Raji (cell line): ENCODE data around the gene SMIM3.

Source experiments
- POLR2A ChIP-seq: IDR thresholded peaks from 2 replicates; pipeline ENCODE4 v1.6.1; 2011; ENCODE audit warnings: low read depth, low read length, control low read depth; ENCODE audit not compliant: insufficient read depth

SMIM3 gene

DNA sequence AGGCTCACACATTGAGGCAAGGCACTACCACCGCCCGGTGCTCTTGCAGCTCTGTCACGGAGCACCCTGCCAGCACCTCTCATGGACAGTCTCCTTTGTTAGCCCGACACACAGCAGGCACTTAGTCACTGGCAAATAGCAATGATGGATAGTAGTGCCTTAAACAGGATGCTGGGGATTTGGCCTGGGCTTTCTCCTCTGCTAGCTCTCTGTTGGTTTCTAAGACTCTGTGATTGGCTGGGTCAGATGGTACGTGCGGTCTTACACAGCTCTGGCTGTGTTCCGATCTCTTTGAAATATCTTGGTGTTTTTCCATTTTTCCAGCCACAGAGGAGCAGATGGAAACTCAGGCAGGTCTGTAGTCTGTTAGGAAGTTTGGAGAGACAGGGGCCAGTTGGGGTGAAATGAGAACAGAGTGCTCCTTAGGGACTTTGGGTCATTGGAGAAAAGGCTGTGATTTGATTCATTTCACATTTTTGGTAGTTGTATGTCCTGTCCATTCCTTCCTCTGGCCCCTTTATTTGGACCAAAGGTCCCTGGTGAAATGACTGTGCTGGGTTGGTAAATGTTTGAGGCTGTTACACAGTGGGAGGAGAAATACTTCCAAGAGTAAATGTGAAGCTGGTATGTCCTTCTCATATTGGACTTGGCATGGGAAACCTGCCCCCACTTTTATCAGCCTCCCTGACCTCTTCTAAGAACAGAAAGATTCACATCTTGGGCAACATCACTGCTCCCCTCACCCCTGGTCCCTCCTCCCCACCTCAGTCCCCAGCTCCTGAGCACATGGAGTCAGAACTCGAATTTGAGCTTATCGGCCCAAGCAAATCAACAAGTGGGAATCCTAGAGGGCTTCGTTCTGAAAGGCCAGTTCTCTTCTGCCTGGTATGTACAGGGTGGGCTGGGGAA lies 3.4 kb downstream of the SMIM3 start:
- no peak for TF ChIP-seq POLR2A

DNA sequence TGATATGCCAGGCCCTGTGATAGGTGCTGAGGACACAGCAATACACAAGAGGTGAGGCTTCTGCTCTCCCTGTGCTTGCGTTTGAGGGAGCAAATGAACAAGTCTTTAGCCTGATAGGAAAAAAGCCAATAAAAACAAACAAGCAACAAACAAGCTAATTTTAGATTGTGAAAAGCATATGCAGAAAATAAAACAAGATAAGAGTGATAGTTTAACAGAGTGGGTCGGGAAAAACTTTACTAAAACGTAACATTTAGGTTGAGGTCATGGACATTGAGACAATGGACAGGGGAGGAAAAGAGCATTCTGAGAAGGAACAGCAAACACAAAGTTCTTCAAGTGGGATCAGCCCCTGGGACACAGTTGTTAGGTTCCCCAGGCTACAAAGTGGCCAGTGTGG lies 4.3 kb downstream of the SMIM3 start:
- no peak for TF ChIP-seq POLR2A

DNA sequence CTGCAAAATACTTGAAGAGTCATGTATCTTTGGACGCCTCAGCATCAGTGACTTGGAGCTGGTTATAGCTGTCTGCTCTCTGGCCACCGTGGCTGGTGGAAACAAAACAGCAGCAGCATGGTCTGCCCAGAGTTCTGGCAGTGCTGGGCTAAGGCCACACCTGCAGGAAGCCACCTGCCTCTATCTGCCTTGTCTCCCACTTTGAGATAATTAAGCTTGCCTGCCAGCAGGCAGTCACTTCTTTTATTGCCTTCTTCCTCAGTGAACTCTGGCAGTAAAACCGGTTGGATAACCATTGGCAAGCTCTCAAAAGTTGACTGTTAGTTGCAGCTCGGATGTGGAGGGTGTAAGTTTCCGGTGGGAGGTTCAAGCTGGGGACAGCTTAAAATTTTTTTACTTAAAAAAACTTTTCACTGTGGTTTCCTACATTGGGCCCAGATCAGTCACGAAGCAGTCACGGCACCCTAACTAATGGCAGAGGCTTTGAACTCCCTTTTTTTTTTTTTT lies 4.9 kb downstream of the SMIM3 start:
- no peak for TF ChIP-seq POLR2A

DNA sequence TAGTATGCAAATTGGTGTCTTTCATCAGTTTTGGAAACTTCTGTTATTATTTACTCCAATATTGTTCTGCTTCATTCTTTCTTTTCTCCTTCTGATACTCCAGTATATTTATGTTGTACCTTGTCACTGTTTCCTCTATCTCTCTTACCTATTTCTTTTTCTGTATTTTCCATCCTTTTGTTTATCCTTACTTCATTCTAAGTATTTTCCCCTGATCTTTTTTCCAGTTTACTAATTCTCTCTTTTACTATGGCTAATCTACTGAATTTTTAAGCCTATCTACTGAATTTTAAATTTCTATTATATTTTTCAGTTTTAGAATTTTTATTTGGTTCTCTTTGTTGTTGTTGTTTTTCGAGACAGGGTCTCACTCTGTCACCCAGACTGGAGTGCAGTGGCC lies 7.4 kb downstream of the SMIM3 start:
- TF ChIP-seq POLR2A, result no peak

DNA sequence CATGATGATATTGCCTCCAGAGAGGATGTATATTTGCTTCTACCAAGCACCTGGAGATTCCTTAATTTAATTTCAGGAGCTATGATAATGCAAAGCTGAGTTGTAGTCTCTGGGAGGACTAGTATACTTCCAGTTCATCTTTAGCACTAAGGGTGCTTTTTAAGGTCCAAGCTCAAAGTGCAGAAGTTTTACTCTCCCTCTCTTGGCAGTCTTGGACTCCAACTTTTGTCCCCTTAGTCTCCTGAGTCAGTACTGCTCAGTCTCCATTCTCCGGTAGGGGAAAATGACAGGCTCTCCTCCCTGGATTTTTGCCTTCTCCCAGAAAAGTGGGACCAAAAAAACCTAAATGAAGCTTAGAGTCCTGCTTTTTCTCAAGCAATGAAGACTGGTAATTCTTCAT lies 8.3 kb downstream of the SMIM3 start:
- no peak for TF ChIP-seq POLR2A

GRCh38 chr5:150787656-150788055 lies 9.1 kb downstream of the SMIM3 start:
- TF ChIP-seq POLR2A, result no peak

DNA sequence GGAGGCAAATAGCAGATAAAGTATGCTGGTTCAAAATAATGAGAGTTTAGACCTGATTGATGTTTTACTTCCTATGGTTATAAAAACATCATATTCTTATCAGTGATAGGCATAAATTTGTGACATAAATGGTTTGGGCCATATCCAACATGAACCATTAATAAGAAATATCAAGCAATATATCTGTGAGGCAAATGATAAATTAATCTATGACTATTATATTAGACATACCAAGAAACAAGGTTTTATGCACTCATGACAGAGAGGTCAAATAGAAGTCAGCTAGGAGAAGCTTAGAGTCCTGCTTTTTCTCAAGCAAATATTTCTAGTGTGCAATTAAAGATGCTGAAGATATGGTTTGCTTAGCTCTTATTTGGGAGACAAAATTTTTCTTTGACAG lies 10.4 kb downstream of the SMIM3 start:
- TF ChIP-seq POLR2A, result no peak

DNA sequence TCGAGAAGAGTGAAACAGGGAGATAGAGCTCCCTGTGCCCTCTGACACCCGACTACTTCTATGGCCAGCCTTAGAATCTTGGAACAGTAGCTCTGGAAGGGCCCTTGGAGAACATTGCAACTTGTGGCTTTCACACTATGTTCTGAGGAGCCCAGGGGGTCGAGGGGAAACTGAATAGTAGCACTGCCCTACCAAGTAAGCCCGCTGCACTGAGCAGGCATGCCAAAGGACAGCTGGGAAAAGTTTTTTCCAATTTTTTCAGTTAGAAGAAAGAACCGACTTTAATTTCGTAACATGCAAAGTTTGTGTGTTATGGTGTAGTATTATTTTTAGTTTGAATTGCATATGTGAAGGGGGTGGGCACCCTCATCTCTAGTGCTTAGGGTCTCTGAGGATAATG lies 10.9 kb downstream of the SMIM3 start:
- TF ChIP-seq POLR2A, result no peak

GRCh38 chr5:150789943-150790611 lies 11.5 kb downstream of the SMIM3 start:
- TF ChIP-seq POLR2A, result no peak

DNA sequence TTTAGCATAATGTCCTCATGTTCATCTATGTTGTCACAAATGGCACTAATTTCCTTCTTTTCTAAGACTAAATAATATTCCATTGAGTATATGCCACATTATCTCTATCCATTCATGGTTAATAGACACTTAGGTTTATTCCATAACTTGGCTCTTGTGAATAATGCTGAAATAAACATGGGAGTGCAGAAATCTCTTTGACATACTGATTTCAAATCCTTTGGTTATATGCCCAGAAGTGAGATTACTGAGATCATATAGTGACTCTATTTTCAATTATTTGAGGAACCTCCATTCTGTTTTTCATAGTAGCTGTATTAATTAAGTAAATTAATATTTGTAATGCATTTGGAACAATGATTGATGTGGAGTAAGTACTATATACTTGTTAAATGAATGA lies 13.0 kb downstream of the SMIM3 start:
- no peak for TF ChIP-seq POLR2A

DNA sequence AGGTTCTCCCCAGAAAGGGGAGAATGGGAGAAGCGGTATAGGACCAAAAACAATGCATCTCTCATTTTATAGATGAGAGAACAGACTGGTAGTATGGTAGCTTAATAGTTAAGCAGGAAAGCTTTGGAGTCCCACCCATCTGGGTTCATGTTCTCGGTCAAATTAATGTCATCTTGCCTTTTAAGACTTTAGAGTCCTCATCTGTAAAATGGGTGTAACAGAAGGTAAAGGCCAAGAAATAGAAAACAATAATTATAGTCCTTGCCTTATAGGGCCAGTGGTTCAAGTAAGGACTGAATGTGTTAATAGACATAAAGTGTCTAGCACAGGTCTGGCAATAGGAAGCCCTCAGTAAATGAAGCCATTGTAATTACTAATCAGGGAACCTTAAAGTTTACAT lies 16.4 kb downstream of the SMIM3 start:
- TF ChIP-seq POLR2A, result no peak

- no peak for TF ChIP-seq POLR2A
Observed at GRCh38 chr5:150797384-150797783, 18.8 kb downstream of the SMIM3 start.

DNA sequence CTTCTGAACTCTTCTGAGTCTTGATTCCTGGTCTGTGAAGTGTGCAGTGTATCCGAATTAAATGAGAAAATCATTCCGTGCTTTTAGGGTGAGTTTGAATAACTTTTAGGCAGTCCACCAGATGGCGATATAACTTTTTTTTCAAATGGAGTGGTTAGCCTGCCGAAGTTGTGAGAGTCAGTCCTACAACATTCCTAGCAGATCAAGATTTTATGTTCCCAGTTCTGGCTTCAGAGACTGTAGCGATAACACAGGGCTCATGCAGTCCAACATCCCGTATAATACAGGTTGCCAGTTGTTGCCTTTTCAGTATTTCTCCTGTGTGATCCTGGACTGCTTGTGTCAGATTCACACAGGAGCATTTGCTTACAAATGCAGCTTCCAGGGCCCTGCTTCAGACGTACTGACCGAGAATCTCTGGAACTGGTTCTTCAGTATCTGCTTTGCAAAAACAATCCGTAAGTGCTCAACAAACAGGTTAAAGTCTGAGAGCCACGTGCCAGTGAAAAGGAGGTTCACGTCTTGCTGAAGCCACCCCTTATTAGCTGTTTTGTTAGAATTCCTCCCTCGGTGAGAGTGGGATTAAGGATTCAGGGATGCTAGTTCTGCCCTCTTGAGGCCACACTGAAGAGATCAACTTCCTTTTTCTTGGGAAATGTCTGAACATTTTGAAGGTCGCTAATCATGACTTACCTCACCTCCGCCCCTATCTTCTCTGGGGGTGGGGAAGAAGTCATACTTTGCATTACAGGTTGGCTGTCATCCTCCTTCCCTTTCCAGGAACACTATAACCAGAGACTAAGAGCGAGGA lies 22.8 kb downstream of the SMIM3 start:
- TF ChIP-seq POLR2A, result no peak

- no peak for TF ChIP-seq POLR2A
Observed at GRCh38 chr5:150804388-150804787, 25.8 kb downstream of the SMIM3 start.

DNA sequence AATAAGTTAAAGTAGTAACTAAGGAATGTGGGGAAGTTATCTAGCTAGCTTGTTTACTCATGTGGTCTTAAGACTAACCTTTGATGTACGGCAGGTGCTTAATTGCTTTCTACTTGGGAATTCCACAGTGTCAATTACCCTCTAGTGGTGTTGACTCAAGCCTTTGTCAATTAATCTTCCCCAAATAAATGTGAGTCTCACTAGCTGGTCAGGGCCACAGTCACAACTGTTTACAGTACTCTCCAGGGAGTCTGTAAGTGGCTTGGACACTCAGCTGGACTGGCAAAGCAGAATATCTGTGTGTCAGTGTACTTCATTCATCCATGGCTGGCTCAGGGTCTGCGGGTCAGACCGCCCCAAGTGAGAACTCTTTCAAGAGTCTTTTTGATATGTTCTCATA lies 30.8 kb downstream of the SMIM3 start:
- no peak for TF ChIP-seq POLR2A
